Measurements from ENCODE around the gene NFIA. TPM values are rescaled to one million over a fixed set of nuclear protein-coding genes. Genes with fewer than 3 reads are reported as not detected.

Gene NFIA
- total and polyA plus RNA-seq, 2 of the 13 experiments (the other 11 are each of a cell fraction or from before 2014, with no cell fraction given) = 14.7 to 28.5 TPM

DNA sequence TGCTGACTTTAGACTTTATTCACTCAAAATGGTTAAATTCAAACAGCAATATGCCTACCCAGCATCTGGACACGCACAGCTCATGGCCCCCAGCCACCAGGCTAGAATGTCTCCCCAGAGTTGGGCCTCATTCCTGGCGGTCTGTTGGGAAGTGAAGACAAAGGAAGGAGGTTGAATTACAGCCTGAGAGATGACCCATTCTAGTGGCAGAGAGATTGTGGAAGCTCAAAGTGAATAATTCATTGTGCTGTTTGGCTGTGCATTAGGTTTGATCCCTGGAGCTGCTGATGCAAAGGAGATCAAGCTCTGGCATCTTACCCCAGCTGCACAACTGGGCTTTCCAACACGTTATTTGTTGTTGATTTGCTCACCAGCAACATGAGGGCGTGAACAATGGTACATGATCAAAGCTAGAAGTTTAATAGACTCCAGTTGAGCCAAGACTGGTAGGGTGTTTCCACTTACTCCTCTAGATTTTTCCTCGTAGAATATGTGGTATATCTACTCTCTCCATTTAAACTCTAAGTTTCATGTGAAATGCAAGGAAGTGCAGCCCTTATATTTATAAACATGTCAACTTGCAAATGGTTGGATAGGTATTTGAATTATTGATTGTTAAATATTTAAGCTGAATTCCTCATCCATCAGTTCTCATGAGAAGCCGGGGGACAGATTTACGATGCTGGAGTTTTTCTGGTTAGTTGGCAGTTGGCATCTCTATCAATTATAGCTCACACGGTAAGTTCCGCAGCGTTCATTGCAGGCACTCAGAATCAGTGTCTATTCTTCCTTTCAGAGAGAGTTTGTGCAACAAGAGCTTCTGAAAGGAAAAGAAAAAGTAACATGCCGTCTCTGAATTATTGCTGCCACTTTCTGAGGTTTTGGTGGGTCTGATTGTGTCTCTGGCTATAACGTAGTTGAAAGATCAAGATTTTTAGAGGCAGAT is 419.9 kb downstream of the NFIA start:
- Histone ChIP-seq H3K36me3 (replicated peaks in 1 of 2; ENCODE audit: control insufficient read depth in 1 of 2, insufficient read depth in 2 of 2, low read length in 2 of 2) (no peaks in the 10 kb centered on the region), H3K27ac (ENCODE audit: extremely low read length, insufficient read depth, low read length) (no peak overlapping the region), H3K27me3 (ENCODE audit: control insufficient read depth in 1 of 2, insufficient read depth in 2 of 2, low read length in 2 of 2) (peaks cover 0 to 9% of the 10 kb centered on the region in 2 experiments; a peak in 1 of 5 replicates), H3K9me3 (ENCODE audit: low read length) (no peaks in the 10 kb centered on the region), H3K4me1 (ENCODE audit: insufficient read depth, low read length) (no peaks in the 10 kb centered on the region), H3K4me3 (replicated peaks in 1 of 3; ENCODE audit: insufficient read depth in 1 of 3, low read depth in 2 of 3, low read length in 3 of 3) (no peak overlapping the region), H2AFZ (ENCODE audit: low read length) (no peak overlapping the region), H3K79me2 (ENCODE audit: insufficient read depth, low read length) (no peaks in the 10 kb centered on the region), H3K9ac (ENCODE audit: insufficient read depth, low read depth, low read length) (no peak overlapping the region), H4K20me1 (ENCODE audit: insufficient read depth, low read length) (no peaks in the 10 kb centered on the region), H3K4me2 (ENCODE audit: low read depth, low read length) (no peak overlapping the region)
- intact Hi-C loops (cut with micrococcal nuclease; ENCODE audit: unreplicated experiment) (no loop called here), in situ Hi-C loops (cut with HindIII; ENCODE audit: extremely low pct_ligation_motif_present, low pct_unique_long_range_greater_than_20kb) (no loop called here)
- ChIA-PET POLR2A (no interaction called here), CTCF (ENCODE audit: low intra/inter-chr PET ratio, low total read pairs) (no interaction called here)
- WGBS (ENCODE audit: low lambda C conversion rate) = 26% methylated on average over 12 of the region's 12 CpGs
- no peak for FAIRE-seq
- no peak for ATAC-seq
- BruUV-seq (replicated peaks) = no TSS peak
- no peak for DNase-seq (ENCODE audit: low spot score)
- no peak for TF ChIP-seq ZNF782 (CRISPR knock-in tag; IDR thresholded peaks at IDR 0.05; ENCODE audit: borderline replicate concordance)
- TF ChIP-seq ZNF235 (CRISPR knock-in tag; IDR thresholded peaks at IDR 0.05; ENCODE audit: borderline replicate concordance) = no peak
- TF ChIP-seq ETV5 (CRISPR knock-in tag; IDR thresholded peaks at IDR 0.05; ENCODE audit: borderline replicate concordance) = no peak
- no peak for TF ChIP-seq GZF1 (CRISPR knock-in tag; IDR thresholded peaks at IDR 0.05)
- TF ChIP-seq BRF2 (CRISPR knock-in tag; IDR thresholded peaks at IDR 0.05) = no peak
- no peak for TF ChIP-seq ZNF709 (CRISPR knock-in tag; IDR thresholded peaks at IDR 0.05)
- no peak for TF ChIP-seq USF2 (IDR thresholded peaks at IDR 0.05; ENCODE audit: low read depth, low read length)
- TF ChIP-seq USF2 (CRISPR knock-in tag; IDR thresholded peaks at IDR 0.05; ENCODE audit: borderline replicate concordance) = no peak
- no peak for TF ChIP-seq MAFF (IDR thresholded peaks at IDR 0.05; ENCODE audit: low read depth, low read length)
- TF ChIP-seq, protein P1, sequence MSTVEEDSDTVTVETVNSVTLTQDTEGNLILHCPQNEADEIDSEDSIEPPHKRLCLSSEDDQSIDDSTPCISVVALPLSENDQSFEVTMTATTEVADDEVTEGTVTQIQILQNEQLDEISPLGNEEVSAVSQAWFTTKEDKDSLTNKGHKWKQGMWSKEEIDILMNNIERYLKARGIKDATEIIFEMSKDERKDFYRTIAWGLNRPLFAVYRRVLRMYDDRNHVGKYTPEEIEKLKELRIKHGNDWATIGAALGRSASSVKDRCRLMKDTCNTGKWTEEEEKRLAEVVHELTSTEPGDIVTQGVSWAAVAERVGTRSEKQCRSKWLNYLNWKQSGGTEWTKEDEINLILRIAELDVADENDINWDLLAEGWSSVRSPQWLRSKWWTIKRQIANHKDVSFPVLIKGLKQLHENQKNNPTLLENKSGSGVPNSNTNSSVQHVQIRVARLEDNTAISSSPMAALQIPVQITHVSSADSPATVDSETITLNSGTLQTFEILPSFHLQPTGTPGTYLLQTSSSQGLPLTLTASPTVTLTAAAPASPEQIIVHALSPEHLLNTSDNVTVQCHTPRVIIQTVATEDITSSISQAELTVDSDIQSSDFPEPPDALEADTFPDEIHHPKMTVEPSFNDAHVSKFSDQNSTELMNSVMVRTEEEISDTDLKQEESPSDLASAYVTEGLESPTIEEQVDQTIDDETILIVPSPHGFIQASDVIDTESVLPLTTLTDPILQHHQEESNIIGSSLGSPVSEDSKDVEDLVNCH (CRISPR knock-in tag; IDR thresholded peaks at IDR 0.05) = no peak
- TF ChIP-seq SMAD3 (CRISPR knock-in tag; IDR thresholded peaks at IDR 0.05) = no peak
- no peak for TF ChIP-seq MIER2 (CRISPR knock-in tag; IDR thresholded peaks at IDR 0.05)
- TF ChIP-seq PHF21A (CRISPR knock-in tag; IDR thresholded peaks at IDR 0.05) = no peak
- TF ChIP-seq ZNF768 (CRISPR knock-in tag; IDR thresholded peaks at IDR 0.05) = no peak
